IMR-90 (cell line): ENCODE results near the gene CATSPER3. TPM values are rescaled to one million over a fixed set of nuclear protein-coding genes. Genes with fewer than 3 reads are reported as not detected.

ENCODE experiments used
- ATAC-seq: fragments of 200-7000 bp; cut with Tn5 transposase; 2 replicates; pipeline ENCODE4 v1.9.1; 2020; ENCODE audit warnings: low read depth, mild to moderate bottlenecking, moderate library complexity
- BruUV-seq: library from RNA; stranded (reverse); fragments of 400-500 nt; replicated peaks from 2 replicates; lab custom pipeline; 2021; lab: Mats Ljungman, UMichigan
- CTCF ChIA-PET: fragments of 300-600 bp; formaldehyde crosslinking; extraction: SDS; loops from one replicate; lab custom pipeline; 2021; ENCODE audit warnings: antibody characterized with exemption; lab: Yijun Ruan, JAX
- POLR2A ChIA-PET: fragments of 300-600 bp; sonication (Branson Sonifier 250); formaldehyde crosslinking; loops from one replicate; lab custom pipeline; 2022; ENCODE audit warnings: antibody characterized with exemption; ENCODE audit not compliant: unreplicated experiment; lab: Charles Lee
- DNase-seq: peaks from one replicate; pipeline ENCODE4 v3.0.0; 2013
- H2AFZ ChIP-seq: replicated peaks from 2 replicates; pipeline ENCODE3; 2013; ENCODE audit warnings: low read length, mild to moderate bottlenecking; ENCODE audit not compliant: poor library complexity
- H2AK5ac ChIP-seq: 2 replicates; pipeline ENCODE4 v1.6.1; 2013; ENCODE audit warnings: low read depth, low read length, inconsistent platforms
- H2AK9ac ChIP-seq: replicated peaks from 2 replicates; pipeline ENCODE3; 2013; ENCODE audit warnings: mild to moderate bottlenecking, low read depth, low read length, moderate library complexity; ENCODE audit not compliant: poor library complexity
- H2BK120ac ChIP-seq: 2 replicates; pipeline ENCODE4 v1.6.1; 2013; ENCODE audit warnings: low read depth, low read length, inconsistent platforms
- H2BK15ac ChIP-seq: 3 replicates; pipeline ENCODE4 v1.6.1; 2013; ENCODE audit warnings: low read depth, low read length, inconsistent platforms
- H2BK20ac ChIP-seq: 2 replicates; pipeline ENCODE4 v1.6.1; 2013; ENCODE audit warnings: low read depth, mild to moderate bottlenecking, inconsistent platforms, low read length, moderate library complexity
- H2BK5ac ChIP-seq: 2 replicates; pipeline ENCODE4 v1.6.1; 2013; ENCODE audit warnings: mild to moderate bottlenecking, low read depth, low read length, inconsistent platforms; ENCODE audit not compliant: poor library complexity, severe bottlenecking
- H3K14ac ChIP-seq: replicated peaks from 2 replicates; pipeline ENCODE4 v1.6.1; 2013; ENCODE audit warnings: low read depth, low read length, inconsistent platforms
- H3K18ac ChIP-seq: 2 replicates; pipeline ENCODE4 v1.6.1; 2013; ENCODE audit warnings: low read depth, low read length, control low read depth
- H3K23ac ChIP-seq: 2 replicates; pipeline ENCODE4 v1.6.1; 2013; ENCODE audit warnings: low read depth, low read length, inconsistent platforms
- H3K27ac ChIP-seq: 2 replicates; pipeline ENCODE4 v1.5.1; 2013; ENCODE audit warnings: mild to moderate bottlenecking, control low read depth, low read length; ENCODE audit not compliant: insufficient read depth
- H3K27me3 ChIP-seq: 2 replicates; pipeline ENCODE4 v1.6.1; 2013; ENCODE audit warnings: low read length; ENCODE audit not compliant: control insufficient read depth, insufficient read depth
- H3K36me3 ChIP-seq: 2 replicates; pipeline ENCODE4 v1.6.1; 2013; ENCODE audit warnings: low read length, mixed read lengths; ENCODE audit not compliant: control insufficient read depth, insufficient read depth
- H3K4ac ChIP-seq: 2 replicates; pipeline ENCODE4 v1.6.1; 2013; ENCODE audit warnings: low read depth, low read length, inconsistent platforms
- H3K4me1 ChIP-seq: 2 replicates; pipeline ENCODE4 v1.6.1; 2013; ENCODE audit warnings: low read length, mixed read lengths; ENCODE audit not compliant: control insufficient read depth, insufficient read depth
- H3K4me2 ChIP-seq: 2 replicates; pipeline ENCODE4 v1.6.1; 2013; ENCODE audit warnings: low read depth, mild to moderate bottlenecking, control low read depth, low read length, moderate library complexity
- H3K4me3 ChIP-seq: 2 replicates; pipeline ENCODE4 v1.5.1; 2013; ENCODE audit warnings: low read depth, mild to moderate bottlenecking, control low read depth, low read length, moderate library complexity; ENCODE audit not compliant: insufficient read depth
- H3K56ac ChIP-seq: 2 replicates; pipeline ENCODE4 v1.6.1; 2013; ENCODE audit warnings: low read length, inconsistent platforms; ENCODE audit not compliant: insufficient read depth; ENCODE audit errors: extremely low read depth
- H3K79me1 ChIP-seq, 2 experiments: 2 replicates each; pipeline ENCODE4 v1.6.1; 2013; ENCODE audit warnings: low read length in 2 of 2, inconsistent platforms in 1 of 2, low read depth in 1 of 2
- H3K9ac ChIP-seq: 2 replicates; pipeline ENCODE4 v1.6.1; 2013; ENCODE audit warnings: low read depth, low read length, control low read depth
- H3K9me1 ChIP-seq: 2 replicates; pipeline ENCODE4 v1.6.1; 2013; ENCODE audit warnings: low read length, inconsistent platforms; ENCODE audit not compliant: insufficient read depth
- H3K9me3 ChIP-seq: 2 replicates; pipeline ENCODE4 v1.6.1; 2013; ENCODE audit warnings: low read length; ENCODE audit not compliant: control insufficient read depth, insufficient read depth
- H4K20me1 ChIP-seq: 2 replicates; pipeline ENCODE4 v1.6.1; 2013; ENCODE audit warnings: low read length, inconsistent platforms; ENCODE audit not compliant: insufficient read depth
- H4K5ac ChIP-seq: 2 replicates; pipeline ENCODE4 v1.6.1; 2013; ENCODE audit warnings: mild to moderate bottlenecking, low read depth, low read length, control low read depth
- H4K8ac ChIP-seq, 2 experiments: 2 replicates each; pipeline ENCODE4 v1.6.1; 2013; ENCODE audit warnings: low read depth in 2 of 2, low read length in 2 of 2, control low read depth in 1 of 2, inconsistent platforms in 1 of 2
- H4K91ac ChIP-seq: 2 replicates; pipeline ENCODE4 v1.6.1; 2013; ENCODE audit warnings: low read depth, low read length, inconsistent platforms; ENCODE audit not compliant: insufficient read depth
- POLR2A ChIP-seq: IDR thresholded peaks from 2 replicates; pipeline ENCODE4 v1.6.1; 2012; ENCODE audit warnings: mild to moderate bottlenecking, low read depth, low read length
- WGBS, 2 experiments: methylation state at CpG; one replicate each; pipeline versions ENCODE4 v1.1.5 to v1.1.7; 2013; ENCODE audit warnings: missing lambda C conversion rate in 2 of 2; ENCODE audit not compliant: insufficient read length in 1 of 2; ENCODE audit errors: extremely low coverage in 2 of 2; 5-methylcytosine and 5-hydroxymethylcytosine counted together
- dilution Hi-C: fragments of 300-500 bp; cut with HindIII; formaldehyde crosslinking; loops from one replicate; pipeline ENCODE4 v1.14.3; 2018; ENCODE audit warnings: low sequenced_read_pairs; ENCODE audit not compliant: unreplicated experiment
- in situ Hi-C: fragments of 300-500 bp; cut with MboI; formaldehyde crosslinking; loops from 3 replicates; pipeline ENCODE4 v1.14.3; 2019; ENCODE audit warnings: low sequenced_read_pairs, inconsistent platforms, mixed read lengths
- intact Hi-C: fragments of 100-400 bp; cut with micrococcal nuclease; formaldehyde crosslinking; loops from 2 replicates; pipeline ENCODE4 v1.10.0; 2022
- polyA plus RNA-seq, 3 experiments: library from polyadenylated mRNA; depleted of rRNA; stranded (reverse); fragments of >200 nt; gene quantifications; 2 replicates each; pipeline ENCODE4 v1.2.3, GENCODE V29; 2012; ENCODE audit warnings: low replicate concordance in 1 of 3
- total RNA-seq: library from RNA; depleted of rRNA; stranded (reverse); fragments of >200 nt; gene quantifications from 2 replicates; pipeline ENCODE4 v1.2.3, GENCODE V29; 2012

CATSPER3 gene
- total and polyA plus RNA-seq, 2 of the 4 experiments (the other 2 are of a cell fraction) = under 0.01 to 0.12 TPM

DNA sequence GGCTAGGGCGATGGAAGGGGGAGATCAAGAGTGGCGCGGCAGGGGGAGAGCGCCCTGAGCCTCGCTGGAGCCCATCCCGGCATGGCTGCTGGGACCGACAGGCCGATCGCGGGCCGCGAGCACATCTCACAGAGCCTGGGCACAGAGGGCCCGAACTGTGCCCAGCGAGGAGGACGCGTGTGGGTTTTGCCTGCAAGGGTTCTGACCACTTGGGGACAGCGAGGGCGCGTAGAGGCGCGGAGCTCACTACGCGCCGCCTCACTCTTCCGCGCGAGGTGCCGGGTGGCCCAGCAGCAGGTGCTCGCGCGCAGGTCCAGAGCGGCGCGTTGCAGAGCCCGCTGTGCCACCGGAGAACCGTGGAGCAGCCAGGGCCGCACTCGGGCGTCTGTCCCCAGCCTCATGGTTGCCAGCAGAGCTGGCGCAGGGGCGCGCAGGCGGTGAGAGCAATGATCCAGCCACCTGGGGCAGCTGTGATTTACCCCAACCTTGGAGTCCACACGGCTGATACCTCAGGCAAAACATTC is 82.6 kb downstream of the CATSPER3 start:
- H3K4me3 ChIP-seq = no peak overlapping the region
- H4K8ac ChIP-seq = no peak overlapping the region
- H2AK9ac ChIP-seq = no peak overlapping the region
- H2BK15ac ChIP-seq = no peak overlapping the region
- no peak overlapping the region for H3K23ac ChIP-seq
- no peak overlapping the region for H3K4me2 ChIP-seq
- DNase-seq (no peak), ATAC-seq (no peak)
- H2BK20ac ChIP-seq = no peak overlapping the region
- no peak overlapping the region for H3K56ac ChIP-seq
- no peak overlapping the region for H3K4ac ChIP-seq
- H3K36me3 ChIP-seq = no peaks in the 10 kb centered on the region
- BruUV-seq = no TSS peak
- peaks cover 10% of the 10 kb centered on the region; the same call in 1 of the 2 replicates for H3K4me1 ChIP-seq
- in situ Hi-C loops = no loop called here
- no peaks in the 10 kb centered on the region; the same call in 1 of the 2 replicates for H4K20me1 ChIP-seq
- ChIA-PET POLR2A (no interaction called here), CTCF (interaction anchor here (0.7 kb wide), 1 partner anchor 70 kb away, joined by 3 read pairs; no protein-coding TSS in a partner anchor)
- H3K9me3 ChIP-seq = no peaks in the 10 kb centered on the region
- no peak overlapping the region for H2BK5ac ChIP-seq
- no peak overlapping the region for H2BK120ac ChIP-seq
- no peak overlapping the region for H4K91ac ChIP-seq
- H3K18ac ChIP-seq = no peak overlapping the region
- no peak for TF ChIP-seq POLR2A
- no peak overlapping the region for H3K27ac ChIP-seq
- dilution Hi-C loops = no loop called here
- 37% methylated on average over 31 of the region's 45 CpGs; no CpG with 5 or more reads in 1 of the 2 experiments for WGBS, 2 experiments
- H3K79me1 ChIP-seq = no peaks in the 10 kb centered on the region
- H3K9me1 ChIP-seq = peaks cover 4% of the 10 kb centered on the region; the same call in 1 of the 2 replicates
- H3K27me3 ChIP-seq = peaks cover 35% of the 10 kb centered on the region
- H2AK5ac ChIP-seq = no peak overlapping the region
- H4K5ac ChIP-seq = no peak overlapping the region
- H3K14ac ChIP-seq = no peak overlapping the region
- intact Hi-C loops = no loop called here
- peak overlapping the region; percentile 32 for H2AFZ ChIP-seq
- H3K9ac ChIP-seq = no peak overlapping the region
